Keratinocyte (primary cell): ENCODE data around the gene AGPAT3. TPM values are rescaled to one million over a fixed set of nuclear protein-coding genes. Genes with fewer than 3 reads are reported as not detected.

Experiments
- DNase-seq: peaks from one replicate; pipeline ENCODE4 v3.0.0-alpha.2; 2011; ENCODE audit warnings: low read depth, missing footprints, low spot score
- FAIRE-seq: peaks from 2 replicates; lab custom pipeline; 2011; peaks lifted over from hg19 to GRCh38; lab: Jason Lieb, UNC
- H2AFZ ChIP-seq: 2 replicates; pipeline ENCODE4 v1.6.0; 2012; ENCODE audit warnings: low read length, control low read depth, inconsistent platforms; ENCODE audit not compliant: control insufficient read depth
- H3K27ac ChIP-seq: 2 replicates; pipeline ENCODE4 v1.5.1; 2011; ENCODE audit warnings: low read length; ENCODE audit not compliant: control insufficient read depth, insufficient read depth
- H3K27me3 ChIP-seq: 3 replicates; pipeline ENCODE4 v1.6.0; 2011; ENCODE audit warnings: low read length; ENCODE audit not compliant: control insufficient read depth, insufficient read depth; ENCODE audit errors: extremely low read depth
- H3K36me3 ChIP-seq, 2 experiments: 2 replicates in 1 of 2; 3 replicates in 1 of 2; pipeline ENCODE4 v1.5.1; 2011; ENCODE audit warnings: low read length in 2 of 2, mild to moderate bottlenecking in 1 of 2; ENCODE audit not compliant: control insufficient read depth in 2 of 2, insufficient read depth in 2 of 2; ENCODE audit errors: extremely low read depth in 1 of 2
- H3K4me1 ChIP-seq: 3 replicates; pipeline ENCODE4 v1.5.1; 2011; ENCODE audit warnings: low read length; ENCODE audit not compliant: control insufficient read depth, insufficient read depth; ENCODE audit errors: extremely low read depth
- H3K4me2 ChIP-seq: 3 replicates; pipeline ENCODE4 v1.6.0; 2011; ENCODE audit warnings: low read depth, low read length; ENCODE audit not compliant: control insufficient read depth, insufficient read depth; ENCODE audit errors: extremely low read depth
- H3K4me3 ChIP-seq, 3 experiments: fragments of 200-600 bp in 1 of 3; sonication (generic) in 1 of 3; 2 replicates in 2 of 3; 3 replicates in 1 of 3; pipeline ENCODE4 v1.5.1; 2011 to 2016; ENCODE audit warnings: low read length in 3 of 3, mild to moderate bottlenecking in 3 of 3, control low read depth in 2 of 3, inconsistent platforms in 1 of 3, low read depth in 1 of 3, mixed read lengths in 1 of 3, mixed run types in 1 of 3, moderate library complexity in 1 of 3; ENCODE audit not compliant: control insufficient read depth in 2 of 3, insufficient read depth in 2 of 3; ENCODE audit errors: extremely low read depth in 1 of 3
- H3K79me2 ChIP-seq: 2 replicates; pipeline ENCODE4 v1.6.0; 2012; ENCODE audit warnings: low read length; ENCODE audit not compliant: control insufficient read depth, insufficient read depth
- H3K9ac ChIP-seq: 3 replicates; pipeline ENCODE4 v1.6.0; 2011; ENCODE audit warnings: low read length; ENCODE audit not compliant: control insufficient read depth, insufficient read depth; ENCODE audit errors: extremely low read depth
- H3K9me1 ChIP-seq: 3 replicates; pipeline ENCODE4 v1.6.0; 2011; ENCODE audit warnings: low read length; ENCODE audit not compliant: control insufficient read depth, insufficient read depth; ENCODE audit errors: extremely low read depth
- H3K9me3 ChIP-seq: 2 replicates; pipeline ENCODE4 v1.5.1; 2012; ENCODE audit warnings: low read depth, low read length; ENCODE audit not compliant: control insufficient read depth
- H4K20me1 ChIP-seq: 3 replicates; pipeline ENCODE4 v1.6.0; 2011; ENCODE audit warnings: low read length; ENCODE audit not compliant: control insufficient read depth, insufficient read depth; ENCODE audit errors: extremely low read depth
- EZH2 ChIP-seq: IDR thresholded peaks from one replicate; pipeline ENCODE4 v1.6.1; 2012; ENCODE audit warnings: inconsistent platforms, mild to moderate bottlenecking, low read length, moderate library complexity
- dilution Hi-C: fragments of 300-500 bp; cut with MboI; formaldehyde crosslinking; loops from one replicate; pipeline ENCODE4 v1.7.0; 2020; ENCODE audit warnings: low sequenced_read_pairs; ENCODE audit not compliant: extremely low pct_ligation_motif_present
- polyA plus RNA-seq, 5 experiments: library from polyadenylated mRNA; depleted of rRNA in 3 of 5; stranded (reverse) in 3 of 5; stranded (forward) in 1 of 5; unstranded in 1 of 5; fragments of >200 nt; gene quantifications; 1 replicate in 1 of 5; 2 replicates in 3 of 5; 3 replicates in 1 of 5; pipeline versions ENCODE4 v1.2.1 to v1.2.3, GENCODE V29; 2011 to 2012; ENCODE audit warnings: missing spikeins in 2 of 5, low read depth in 1 of 5, low replicate concordance in 1 of 5
- TF ChIP-seq, protein P1 (sequence below), 3 experiments: IDR thresholded peaks in 1 of 3; conservative IDR thresholded peaks in 1 of 3; optimal IDR thresholded peaks in 1 of 3; 2 replicates in 2 of 3; 3 replicates in 1 of 3; pipeline versions ENCODE3 to v1.5.1; 2011; ENCODE audit warnings: low read length in 3 of 3, mild to moderate bottlenecking in 3 of 3, moderate library complexity in 2 of 3, control low read depth in 1 of 3, inconsistent platforms in 1 of 3; ENCODE audit not compliant: insufficient read depth in 2 of 3; ENCODE audit errors: extremely low read depth in 1 of 3

The AGPAT3 gene
- polyA plus RNA-seq, 1 donor (not counting 4 experiments of a cell fraction or from before 2014, with no cell fraction given): 21.7 TPM

DNA sequence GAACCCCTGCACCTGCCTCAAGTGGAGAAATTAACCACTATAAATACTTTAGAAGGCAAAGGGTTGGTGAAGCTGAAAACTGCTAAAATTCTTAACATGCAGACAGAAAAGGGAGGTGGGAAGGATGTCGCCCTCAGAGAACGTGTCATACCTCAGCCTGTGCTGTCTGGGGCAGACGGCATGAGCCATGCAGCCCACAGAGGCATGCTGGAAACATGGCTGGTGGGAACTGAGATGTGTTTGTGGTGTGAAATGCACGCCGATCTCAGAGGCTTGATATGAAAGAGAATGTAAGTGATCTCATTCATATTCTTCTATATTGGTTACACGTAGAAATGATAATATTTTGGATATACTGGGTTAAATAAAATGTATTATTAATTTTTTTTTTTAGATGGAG, 16.3 kb downstream of the AGPAT3 start:
- no peak overlapping the region for H2AFZ ChIP-seq
- H3K9me3 ChIP-seq: no peaks in the 10 kb centered on the region
- no peak overlapping the region for H3K4me3 ChIP-seq
- peaks cover 15% of the 10 kb centered on the region for H4K20me1 ChIP-seq
- FAIRE-seq: no peak
- H3K36me3 ChIP-seq: peaks cover 4 to 7% of the 10 kb centered on the region in 2 experiments
- peaks cover 6% of the 10 kb centered on the region for H3K9me1 ChIP-seq
- TF ChIP-seq, protein P1, sequence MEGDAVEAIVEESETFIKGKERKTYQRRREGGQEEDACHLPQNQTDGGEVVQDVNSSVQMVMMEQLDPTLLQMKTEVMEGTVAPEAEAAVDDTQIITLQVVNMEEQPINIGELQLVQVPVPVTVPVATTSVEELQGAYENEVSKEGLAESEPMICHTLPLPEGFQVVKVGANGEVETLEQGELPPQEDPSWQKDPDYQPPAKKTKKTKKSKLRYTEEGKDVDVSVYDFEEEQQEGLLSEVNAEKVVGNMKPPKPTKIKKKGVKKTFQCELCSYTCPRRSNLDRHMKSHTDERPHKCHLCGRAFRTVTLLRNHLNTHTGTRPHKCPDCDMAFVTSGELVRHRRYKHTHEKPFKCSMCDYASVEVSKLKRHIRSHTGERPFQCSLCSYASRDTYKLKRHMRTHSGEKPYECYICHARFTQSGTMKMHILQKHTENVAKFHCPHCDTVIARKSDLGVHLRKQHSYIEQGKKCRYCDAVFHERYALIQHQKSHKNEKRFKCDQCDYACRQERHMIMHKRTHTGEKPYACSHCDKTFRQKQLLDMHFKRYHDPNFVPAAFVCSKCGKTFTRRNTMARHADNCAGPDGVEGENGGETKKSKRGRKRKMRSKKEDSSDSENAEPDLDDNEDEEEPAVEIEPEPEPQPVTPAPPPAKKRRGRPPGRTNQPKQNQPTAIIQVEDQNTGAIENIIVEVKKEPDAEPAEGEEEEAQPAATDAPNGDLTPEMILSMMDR (optimal IDR thresholded peaks at IDR 0.05 in 1 of 3, IDR thresholded peaks at IDR 0.05 in 1 of 3, conservative IDR thresholded peaks at IDR 0.05 in 1 of 3; ENCODE audit: extremely low read depth in 1 of 3, insufficient read depth in 2 of 3, low read length in 3 of 3): no peak
- TF ChIP-seq EZH2: no peak
- H3K4me1 ChIP-seq: peaks cover 17% of the 10 kb centered on the region
- dilution Hi-C loops: no loop called here
- H3K27me3 ChIP-seq: no peaks in the 10 kb centered on the region
- peaks cover 41% of the 10 kb centered on the region for H3K79me2 ChIP-seq
- H3K4me2 ChIP-seq: no peak overlapping the region
- no peak overlapping the region for H3K9ac ChIP-seq
- H3K27ac ChIP-seq: no peak overlapping the region
- DNase-seq: no peak

DNA sequence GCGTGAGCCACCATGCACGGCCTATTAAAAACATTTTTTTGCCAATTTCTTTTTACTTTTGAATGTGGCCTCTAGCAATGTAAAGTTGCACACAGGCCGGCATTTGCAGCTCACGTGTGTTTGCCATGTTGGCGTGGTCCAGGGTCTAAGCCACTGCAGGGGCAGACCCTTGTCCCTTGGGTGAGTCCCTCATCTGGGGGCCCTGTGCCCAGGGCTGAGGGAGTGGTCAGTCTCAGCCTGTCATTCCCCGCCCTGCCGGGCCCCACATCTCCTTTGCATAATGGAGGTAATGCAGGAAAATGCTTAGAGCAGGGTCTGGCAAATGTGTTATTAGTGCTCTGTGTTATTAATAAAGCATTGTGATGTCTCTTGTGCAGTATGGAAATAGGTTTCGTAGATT, 16.9 kb downstream of the AGPAT3 start:
- peaks cover 17% of the 10 kb centered on the region for H3K4me1 ChIP-seq
- peaks cover 4 to 7% of the 10 kb centered on the region in 2 experiments for H3K36me3 ChIP-seq
- DNase-seq (no peak), FAIRE-seq (no peak)
- H3K27ac ChIP-seq: no peak overlapping the region
- no peak overlapping the region for H3K4me2 ChIP-seq
- dilution Hi-C loops: no loop called here
- H3K9ac ChIP-seq: no peak overlapping the region
- H3K27me3 ChIP-seq: no peaks in the 10 kb centered on the region
- peaks cover 40% of the 10 kb centered on the region for H3K79me2 ChIP-seq
- no peak overlapping the region for H3K4me3 ChIP-seq
- H4K20me1 ChIP-seq: peaks cover 15% of the 10 kb centered on the region
- no peak overlapping the region for H2AFZ ChIP-seq
- H3K9me1 ChIP-seq: peaks cover 6% of the 10 kb centered on the region
- no peak for TF ChIP-seq EZH2
- TF ChIP-seq, protein P1 (optimal IDR thresholded peaks at IDR 0.05 in 1 of 3, IDR thresholded peaks at IDR 0.05 in 1 of 3, conservative IDR thresholded peaks at IDR 0.05 in 1 of 3; ENCODE audit: extremely low read depth in 1 of 3, insufficient read depth in 2 of 3, low read length in 3 of 3): no peak
- no peaks in the 10 kb centered on the region for H3K9me3 ChIP-seq
